Calu3 (cell line): ENCODE data around the gene TSR1. TPM values are rescaled to one million over a fixed set of nuclear protein-coding genes. Genes with fewer than 3 reads are reported as not detected.

Source experiments
- BruUV-seq: library from RNA; stranded (reverse); fragments of 400-500 nt; replicated peaks from 2 replicates; lab custom pipeline; 2021; lab: Mats Ljungman, UMichigan
- CTCF ChIA-PET: fragments of 300-600 bp; sonication (Branson Sonifier 250); formaldehyde crosslinking; loops from one replicate; lab custom pipeline; 2022; ENCODE audit warnings: antibody characterized with exemption; lab: Charles Lee
- DNase-seq: peaks from one replicate; pipeline ENCODE4 v3.0.0; 2022
- H3K27ac Mint-ChIP-seq: one replicate; pipeline ENCODE4 v1.8.0; 2022; ENCODE audit warnings: mixed read lengths; ENCODE audit not compliant: unreplicated experiment
- H3K27me3 Mint-ChIP-seq: one replicate; pipeline ENCODE4 v1.8.0; 2022; ENCODE audit warnings: mixed read lengths; ENCODE audit not compliant: unreplicated experiment
- H3K36me3 Mint-ChIP-seq: one replicate; pipeline ENCODE4 v1.8.0; 2022; ENCODE audit warnings: mild to moderate bottlenecking, moderate library complexity, mixed read lengths; ENCODE audit not compliant: insufficient read depth, unreplicated experiment
- H3K4me1 Mint-ChIP-seq: one replicate; pipeline ENCODE4 v1.8.0; 2022; ENCODE audit warnings: mild to moderate bottlenecking, low read depth, mixed read lengths; ENCODE audit not compliant: unreplicated experiment
- H3K4me3 Mint-ChIP-seq: one replicate; pipeline ENCODE4 v1.8.0; 2022; ENCODE audit warnings: mild to moderate bottlenecking, low read depth, moderate library complexity, mixed read lengths; ENCODE audit not compliant: unreplicated experiment
- H3K9me3 Mint-ChIP-seq: one replicate; pipeline ENCODE4 v1.8.0; 2022; ENCODE audit warnings: low read depth, mixed read lengths; ENCODE audit not compliant: unreplicated experiment
- intact Hi-C: fragments of 100-400 bp; cut with micrococcal nuclease; formaldehyde crosslinking; loops from one replicate; pipeline ENCODE4 v1.10.0; 2022; ENCODE audit not compliant: unreplicated experiment
- total RNA-seq: library from RNA; stranded (reverse); gene quantifications from 2 replicates; pipeline ENCODE4 v1.2.3, GENCODE V29; 2022
- TF ChIP-seq, protein P1 (sequence below): fragments of 200-600 bp; IDR thresholded peaks from one replicate; pipeline ENCODE4 v1.8.0; 2022; ENCODE audit warnings: antibody characterized with exemption; ENCODE audit not compliant: unreplicated experiment

TSR1 gene
- total RNA-seq, 1 experiment from 2014 or later: 34.3 TPM

GRCh38 chr17:2374549-2375285 is 38.5 kb upstream of the TSR1 start:
- CTCF ChIA-PET: no interaction called here
- H3K9me3 Mint-ChIP-seq: no peaks in the 10 kb centered on the region
- peaks cover 44% of the 10 kb centered on the region for H3K36me3 Mint-ChIP-seq
- intact Hi-C loops: no loop called here
- H3K4me3 Mint-ChIP-seq: no peak overlapping the region
- no peak for DNase-seq
- no peak overlapping the region for H3K27ac Mint-ChIP-seq
- BruUV-seq: no TSS peak
- TF ChIP-seq, protein P1, sequence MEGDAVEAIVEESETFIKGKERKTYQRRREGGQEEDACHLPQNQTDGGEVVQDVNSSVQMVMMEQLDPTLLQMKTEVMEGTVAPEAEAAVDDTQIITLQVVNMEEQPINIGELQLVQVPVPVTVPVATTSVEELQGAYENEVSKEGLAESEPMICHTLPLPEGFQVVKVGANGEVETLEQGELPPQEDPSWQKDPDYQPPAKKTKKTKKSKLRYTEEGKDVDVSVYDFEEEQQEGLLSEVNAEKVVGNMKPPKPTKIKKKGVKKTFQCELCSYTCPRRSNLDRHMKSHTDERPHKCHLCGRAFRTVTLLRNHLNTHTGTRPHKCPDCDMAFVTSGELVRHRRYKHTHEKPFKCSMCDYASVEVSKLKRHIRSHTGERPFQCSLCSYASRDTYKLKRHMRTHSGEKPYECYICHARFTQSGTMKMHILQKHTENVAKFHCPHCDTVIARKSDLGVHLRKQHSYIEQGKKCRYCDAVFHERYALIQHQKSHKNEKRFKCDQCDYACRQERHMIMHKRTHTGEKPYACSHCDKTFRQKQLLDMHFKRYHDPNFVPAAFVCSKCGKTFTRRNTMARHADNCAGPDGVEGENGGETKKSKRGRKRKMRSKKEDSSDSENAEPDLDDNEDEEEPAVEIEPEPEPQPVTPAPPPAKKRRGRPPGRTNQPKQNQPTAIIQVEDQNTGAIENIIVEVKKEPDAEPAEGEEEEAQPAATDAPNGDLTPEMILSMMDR: no peak
- H3K4me1 Mint-ChIP-seq: no peaks in the 10 kb centered on the region
- no peaks in the 10 kb centered on the region for H3K27me3 Mint-ChIP-seq

DNA sequence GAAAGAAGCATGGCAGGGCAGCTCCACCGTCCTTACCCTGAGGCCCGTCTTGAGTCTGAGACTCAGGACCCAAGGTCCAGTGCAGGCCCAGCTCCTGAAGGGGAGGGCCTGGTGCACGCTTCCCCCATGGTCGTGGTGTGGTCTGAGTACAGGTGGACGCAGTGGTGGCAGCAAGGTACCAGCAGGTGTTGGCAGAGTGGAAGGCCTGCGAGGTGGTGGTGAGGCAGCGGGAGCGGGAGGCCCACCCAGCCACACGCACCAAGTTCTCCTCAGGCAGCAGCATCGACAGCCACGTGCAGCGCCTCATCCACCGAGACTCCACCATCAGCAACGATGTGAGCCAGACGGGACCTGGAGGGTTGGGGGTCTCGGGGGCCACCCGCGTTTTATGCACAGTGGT is 36.9 kb upstream of the TSR1 start:
- no peak overlapping the region for H3K4me3 Mint-ChIP-seq
- intact Hi-C loops: no loop called here
- no peak overlapping the region for H3K27ac Mint-ChIP-seq
- no peaks in the 10 kb centered on the region for H3K27me3 Mint-ChIP-seq
- no peaks in the 10 kb centered on the region for H3K4me1 Mint-ChIP-seq
- TF ChIP-seq, protein P1: no peak
- H3K9me3 Mint-ChIP-seq: no peaks in the 10 kb centered on the region
- DNase-seq: no peak
- CTCF ChIA-PET: no interaction called here
- H3K36me3 Mint-ChIP-seq: peaks cover 37% of the 10 kb centered on the region
- BruUV-seq: no TSS peak

DNA sequence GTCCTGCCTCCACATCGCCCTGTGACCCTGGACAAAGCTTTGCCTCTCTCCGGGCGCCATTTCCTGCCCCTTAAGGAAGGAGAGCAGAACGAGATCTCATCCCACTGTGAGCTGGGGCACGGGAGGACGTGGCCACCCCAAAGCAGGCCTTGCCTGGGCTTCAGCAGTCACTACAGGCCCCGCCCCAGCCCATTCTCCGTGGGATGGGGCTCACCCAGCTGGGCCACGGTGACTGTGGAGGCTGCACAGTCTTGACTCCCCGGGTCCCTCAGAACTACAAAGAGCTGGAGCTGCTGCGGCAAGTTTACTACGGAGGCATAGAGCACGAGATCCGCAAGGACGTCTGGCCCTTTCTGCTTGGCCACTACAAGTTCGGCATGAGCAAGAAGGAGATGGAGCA is 36.4 kb upstream of the TSR1 start:
- intact Hi-C loops: no loop called here
- no peak for DNase-seq
- CTCF ChIA-PET: no interaction called here
- TF ChIP-seq, protein P1: no peak
- no peak overlapping the region for H3K27ac Mint-ChIP-seq
- H3K9me3 Mint-ChIP-seq: no peaks in the 10 kb centered on the region
- no peaks in the 10 kb centered on the region for H3K27me3 Mint-ChIP-seq
- no peaks in the 10 kb centered on the region for H3K4me1 Mint-ChIP-seq
- H3K4me3 Mint-ChIP-seq: no peak overlapping the region
- BruUV-seq: no TSS peak
- peaks cover 34% of the 10 kb centered on the region for H3K36me3 Mint-ChIP-seq

DNA sequence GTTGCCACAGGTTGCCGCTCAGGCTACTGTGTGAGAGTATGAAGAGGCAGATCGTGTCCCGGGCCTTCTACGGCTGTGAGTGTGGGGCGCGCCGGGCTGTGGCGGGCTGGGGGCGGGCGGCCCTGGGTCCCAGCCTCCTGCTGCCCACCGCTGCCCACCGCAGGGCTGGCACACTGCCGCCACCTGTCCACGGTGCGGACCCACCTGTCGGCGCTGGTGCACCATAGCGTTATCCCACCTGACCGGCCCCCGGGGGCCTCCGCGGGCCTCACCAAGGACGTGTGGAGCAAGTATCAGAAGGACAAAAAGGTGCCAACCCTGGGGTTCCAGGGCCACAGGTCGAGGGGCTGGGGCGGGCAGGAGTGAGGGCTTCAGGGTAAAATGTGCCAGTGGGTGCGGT is 35.9 kb upstream of the TSR1 start:
- Mint-ChIP-seq H3K4me1 (no peaks in the 10 kb centered on the region), H3K4me3 (no peak overlapping the region), H3K27me3 (no peaks in the 10 kb centered on the region), H3K27ac (no peak overlapping the region), H3K9me3 (no peaks in the 10 kb centered on the region), H3K36me3 (peaks cover 35% of the 10 kb centered on the region)
- CTCF ChIA-PET: no interaction called here
- TF ChIP-seq, protein P1: no peak
- BruUV-seq: no TSS peak
- no peak for DNase-seq
- intact Hi-C loops: no loop called here
